Endothelial cell of umbilical vein (primary cell): ENCODE measurements around the gene SYTL2. TPM values are rescaled to one million over a fixed set of nuclear protein-coding genes. Genes with fewer than 3 reads are reported as not detected.

Experiments used
- BruUV-seq: library from RNA; stranded (reverse); fragments of 400-500 nt; replicated peaks from 2 replicates; lab custom pipeline; 2021; lab: Mats Ljungman, UMichigan
- CTCF ChIA-PET: fragments of 300-600, 350-600 bp; sonication (Branson Sonifier 250); formaldehyde crosslinking; loops from one replicate; lab custom pipeline; 2021; ENCODE audit warnings: antibody characterized with exemption, inconsistent platforms; lab: Charles Lee
- POLR2A ChIA-PET: fragments of 300-600, 350-600 bp; sonication (Branson Sonifier 250); formaldehyde crosslinking; loops from one replicate; lab custom pipeline; 2021; ENCODE audit warnings: antibody characterized with exemption, inconsistent platforms; lab: Charles Lee
- DNase-seq: peaks from one replicate; pipeline ENCODE4 v3.0.0-alpha.2; 2011; ENCODE audit warnings: low read depth, low spot score
- FAIRE-seq: peaks from 2 replicates; lab custom pipeline; 2011; peaks lifted over from hg19 to GRCh38; lab: Jason Lieb, UNC
- H2AFZ ChIP-seq: 2 replicates; pipeline ENCODE4 v1.6.0; 2012; ENCODE audit warnings: low read depth, low read length, control low read depth, inconsistent platforms
- H3K27ac ChIP-seq: 2 replicates; pipeline ENCODE4 v1.5.1; 2011; ENCODE audit warnings: low read depth, mild to moderate bottlenecking, control low read depth, low read length, moderate library complexity; ENCODE audit not compliant: insufficient read depth
- H3K27me3 ChIP-seq, 2 experiments: 2 replicates each; pipeline versions ENCODE4 v1.6.0 to v1.6.1; 2011; ENCODE audit warnings: low read length in 2 of 2, mixed read lengths in 1 of 2; ENCODE audit not compliant: control insufficient read depth in 2 of 2, insufficient read depth in 2 of 2
- H3K36me3 ChIP-seq, 2 experiments: 2 replicates in 1 of 2; 3 replicates in 1 of 2; pipeline ENCODE4 v1.5.1; 2011; ENCODE audit warnings: low read length in 2 of 2, mild to moderate bottlenecking in 1 of 2, moderate library complexity in 1 of 2; ENCODE audit not compliant: control insufficient read depth in 2 of 2, insufficient read depth in 2 of 2; ENCODE audit errors: extremely low read depth in 1 of 2
- H3K4me1 ChIP-seq: 3 replicates; pipeline ENCODE4 v1.5.1; 2011; ENCODE audit warnings: mild to moderate bottlenecking, low read length; ENCODE audit not compliant: control insufficient read depth, insufficient read depth; ENCODE audit errors: extremely low read depth
- H3K4me2 ChIP-seq: 2 replicates; pipeline ENCODE4 v1.6.1; 2011; ENCODE audit warnings: low read length, control low read depth, mixed read lengths; ENCODE audit not compliant: insufficient read depth
- H3K4me3 ChIP-seq, 3 experiments: fragments of 200-600 bp in 1 of 3; sonication (generic), shearing (Covaris generic) in 1 of 3; replicated peaks in 1 of 3; 2 replicates each; pipeline ENCODE4 v1.5.1; 2011 to 2016; ENCODE audit warnings: control low read depth in 3 of 3, low read length in 3 of 3, mild to moderate bottlenecking in 2 of 3, inconsistent platforms in 1 of 3, low read depth in 1 of 3, moderate library complexity in 1 of 3; ENCODE audit not compliant: insufficient read depth in 1 of 3
- H3K79me2 ChIP-seq: 2 replicates; pipeline ENCODE4 v1.6.0; 2012; ENCODE audit warnings: low read length, inconsistent platforms; ENCODE audit not compliant: control insufficient read depth, insufficient read depth
- H3K9ac ChIP-seq: replicated peaks from 2 replicates; pipeline ENCODE3; 2011; ENCODE audit warnings: low read length, control low read depth; ENCODE audit not compliant: insufficient read depth; ENCODE audit errors: extremely low read depth
- H3K9me1 ChIP-seq: replicated peaks from 3 replicates; pipeline ENCODE4 v1.6.0; 2011; ENCODE audit warnings: mild to moderate bottlenecking, low read length; ENCODE audit not compliant: control insufficient read depth, insufficient read depth; ENCODE audit errors: extremely low read depth
- H3K9me3 ChIP-seq: replicated peaks from 2 replicates; pipeline ENCODE4 v1.5.1; 2012; ENCODE audit warnings: low read length, inconsistent platforms; ENCODE audit not compliant: control insufficient read depth, insufficient read depth
- H4K20me1 ChIP-seq: replicated peaks from 2 replicates; pipeline ENCODE3; 2011; ENCODE audit warnings: mild to moderate bottlenecking, low read length; ENCODE audit not compliant: control insufficient read depth, insufficient read depth; ENCODE audit errors: extremely low read depth
- EZH2 ChIP-seq: IDR thresholded peaks from 2 replicates; pipeline ENCODE4 v1.6.1; 2012; ENCODE audit warnings: borderline replicate concordance, low read depth, mild to moderate bottlenecking, moderate library complexity, low read length, inconsistent platforms; ENCODE audit not compliant: severe bottlenecking
- FOS ChIP-seq: IDR thresholded peaks from 2 replicates; pipeline ENCODE4 v1.6.1; 2011; ENCODE audit warnings: mild to moderate bottlenecking, low read length, moderate library complexity, borderline replicate concordance; ENCODE audit not compliant: insufficient read depth
- GATA2 ChIP-seq: IDR thresholded peaks from 2 replicates; pipeline ENCODE4 v1.7.0; 2011; ENCODE audit warnings: low read depth, mild to moderate bottlenecking, moderate library complexity, mixed read lengths, low read length; ENCODE audit not compliant: insufficient read length, insufficient read depth
- JUN ChIP-seq: IDR thresholded peaks from 2 replicates; pipeline ENCODE4 v1.6.1; 2011; ENCODE audit warnings: borderline replicate concordance, low read depth; ENCODE audit not compliant: insufficient read length, insufficient read depth
- MAX ChIP-seq: IDR thresholded peaks from 2 replicates; pipeline ENCODE4 v1.6.1; 2011; ENCODE audit not compliant: insufficient read depth, insufficient read length
- MYC ChIP-seq: IDR thresholded peaks from one replicate; pipeline ENCODE4 v1.6.1; 2011; ENCODE audit warnings: mild to moderate bottlenecking, low read depth, low read length
- POLR2A ChIP-seq: IDR thresholded peaks from 2 replicates; pipeline ENCODE4 v1.6.1; 2012; ENCODE audit warnings: low read depth, mild to moderate bottlenecking, control low read depth, low read length
- POLR2AphosphoS5 ChIP-seq: IDR thresholded peaks from 2 replicates; pipeline ENCODE4 v1.6.1; 2012; ENCODE audit warnings: low read depth, mild to moderate bottlenecking, control low read depth, low read length, moderate library complexity; ENCODE audit not compliant: insufficient read depth
- dilution Hi-C: fragments of 300-500 bp; cut with MboI; formaldehyde crosslinking; loops from one replicate; pipeline ENCODE4 v1.15.0; 2019; ENCODE audit warnings: low sequenced_read_pairs; ENCODE audit not compliant: extremely low pct_ligation_motif_present
- intact Hi-C: fragments of 100-400 bp; cut with micrococcal nuclease; formaldehyde crosslinking; loops from one replicate; pipeline ENCODE4 v1.10.0; 2022
- polyA plus RNA-seq, 4 experiments: library from polyadenylated mRNA; depleted of rRNA in 3 of 4; stranded (reverse) in 3 of 4; unstranded in 1 of 4; fragments of >200 nt; gene quantifications; 2 replicates each; pipeline versions ENCODE4 v1.2.1 to v1.2.3, GENCODE V29; 2011 to 2012; ENCODE audit warnings: missing spikeins in 1 of 4
- total RNA-seq: library from RNA; stranded (reverse); gene quantifications from 2 replicates; pipeline ENCODE4 v1.2.3, GENCODE V29; 2021
- TF ChIP-seq, protein P1 (sequence below), 2 donors: IDR thresholded peaks; 1 replicate in 1 of 2; 2 replicates in 1 of 2; pipeline ENCODE4 v1.5.1; 2011; ENCODE audit warnings: low read length in 2 of 2, mild to moderate bottlenecking in 2 of 2, moderate library complexity in 2 of 2, control low read depth in 1 of 2, inconsistent platforms in 1 of 2, low read depth in 1 of 2; ENCODE audit not compliant: insufficient read depth in 1 of 2; ENCODE audit errors: extremely low read depth in 1 of 2

SYTL2 gene
- total and polyA plus RNA-seq, 2 donors (not counting 3 experiments of a cell fraction or from before 2014, with no cell fraction given) = 1.4 to 2.4 TPM

- Histone ChIP-seq H3K9ac (no peak overlapping the region), H3K9me3 (no peaks in the 10 kb centered on the region), H2AFZ (no peak overlapping the region), H4K20me1 (no peaks in the 10 kb centered on the region), H3K27ac (no peak overlapping the region), H3K4me3 (no peak overlapping the region), H3K4me1 (peaks cover 3% of the 10 kb centered on the region), H3K27me3 (no peaks in the 10 kb centered on the region), H3K9me1 (no peaks in the 10 kb centered on the region), H3K79me2 (no peaks in the 10 kb centered on the region), H3K36me3 (no peaks in the 10 kb centered on the region), H3K4me2 (no peak overlapping the region)
- DNase-seq (no peak), FAIRE-seq (no peak)
- ChIA-PET CTCF (no interaction called here), POLR2A (no interaction called here)
- dilution Hi-C loops = no loop called here
- no TSS peak for BruUV-seq
- no peak for TF ChIP-seq JUN
- TF ChIP-seq MYC = no peak
- TF ChIP-seq EZH2 = no peak
- TF ChIP-seq FOS = no peak
- no peak for TF ChIP-seq POLR2AphosphoS5
- TF ChIP-seq POLR2A = no peak
- no peak for TF ChIP-seq GATA2
- no peak for TF ChIP-seq MAX
- TF ChIP-seq, protein P1, sequence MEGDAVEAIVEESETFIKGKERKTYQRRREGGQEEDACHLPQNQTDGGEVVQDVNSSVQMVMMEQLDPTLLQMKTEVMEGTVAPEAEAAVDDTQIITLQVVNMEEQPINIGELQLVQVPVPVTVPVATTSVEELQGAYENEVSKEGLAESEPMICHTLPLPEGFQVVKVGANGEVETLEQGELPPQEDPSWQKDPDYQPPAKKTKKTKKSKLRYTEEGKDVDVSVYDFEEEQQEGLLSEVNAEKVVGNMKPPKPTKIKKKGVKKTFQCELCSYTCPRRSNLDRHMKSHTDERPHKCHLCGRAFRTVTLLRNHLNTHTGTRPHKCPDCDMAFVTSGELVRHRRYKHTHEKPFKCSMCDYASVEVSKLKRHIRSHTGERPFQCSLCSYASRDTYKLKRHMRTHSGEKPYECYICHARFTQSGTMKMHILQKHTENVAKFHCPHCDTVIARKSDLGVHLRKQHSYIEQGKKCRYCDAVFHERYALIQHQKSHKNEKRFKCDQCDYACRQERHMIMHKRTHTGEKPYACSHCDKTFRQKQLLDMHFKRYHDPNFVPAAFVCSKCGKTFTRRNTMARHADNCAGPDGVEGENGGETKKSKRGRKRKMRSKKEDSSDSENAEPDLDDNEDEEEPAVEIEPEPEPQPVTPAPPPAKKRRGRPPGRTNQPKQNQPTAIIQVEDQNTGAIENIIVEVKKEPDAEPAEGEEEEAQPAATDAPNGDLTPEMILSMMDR (IDR thresholded peaks at IDR 0.05; ENCODE audit: extremely low read depth in 1 of 2, insufficient read depth in 1 of 2, low read depth in 1 of 2, low read length in 2 of 2) = no peak
- intact Hi-C loops = no loop called here
These were observed 37.6 kb upstream of the SYTL2 start for GRCh38 chr11:85848556-85848955.
